ENCODE measurements around the gene KNDC1.
"Not testable (repeated sequence)": the region's sequence is repeated elsewhere in the genome, so short reads cannot be mapped to it uniquely, and the experiment has no call there.

KNDC1 gene

DNA sequence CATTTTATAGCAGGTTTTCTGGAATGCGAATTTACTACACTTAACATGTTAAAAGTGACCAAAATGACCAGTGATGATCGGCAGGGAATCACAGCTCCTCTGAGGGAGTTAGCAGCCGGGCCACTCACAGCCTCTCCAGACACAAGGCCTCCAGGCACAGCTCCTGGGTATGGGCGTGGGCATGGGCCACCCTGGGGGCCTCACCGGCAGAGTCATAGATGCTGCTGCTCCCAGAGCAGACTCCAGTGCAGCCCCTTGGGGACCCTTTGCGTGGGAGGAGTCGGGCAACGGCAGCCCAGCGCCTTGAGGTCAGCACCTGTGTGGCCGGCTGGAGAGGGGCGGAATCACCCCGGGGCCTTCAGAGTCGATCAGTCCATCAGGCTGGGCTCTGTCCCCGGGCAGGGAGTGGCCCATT, 8.6 kb downstream of the KNDC1 start:
- Histone ChIP-seq H3K9ac (ENCODE audit: low read depth, low read length) (no peak overlapping the region), H3K9me3 (ENCODE audit: control insufficient read depth, insufficient read depth, low read length) (no peaks in the 10 kb centered on the region), H3K4me3 (ENCODE audit: low read depth, low read length) (no peak overlapping the region), H3K36me3 (ENCODE audit: control insufficient read depth, insufficient read depth, low read length) (peaks cover 19% of the 10 kb centered on the region), H3K4me1 (ENCODE audit: control insufficient read depth, insufficient read depth, low read length) (no peaks in the 10 kb centered on the region), H3K27me3 (ENCODE audit: control insufficient read depth, insufficient read depth, low read length) (no peaks in the 10 kb centered on the region)

DNA sequence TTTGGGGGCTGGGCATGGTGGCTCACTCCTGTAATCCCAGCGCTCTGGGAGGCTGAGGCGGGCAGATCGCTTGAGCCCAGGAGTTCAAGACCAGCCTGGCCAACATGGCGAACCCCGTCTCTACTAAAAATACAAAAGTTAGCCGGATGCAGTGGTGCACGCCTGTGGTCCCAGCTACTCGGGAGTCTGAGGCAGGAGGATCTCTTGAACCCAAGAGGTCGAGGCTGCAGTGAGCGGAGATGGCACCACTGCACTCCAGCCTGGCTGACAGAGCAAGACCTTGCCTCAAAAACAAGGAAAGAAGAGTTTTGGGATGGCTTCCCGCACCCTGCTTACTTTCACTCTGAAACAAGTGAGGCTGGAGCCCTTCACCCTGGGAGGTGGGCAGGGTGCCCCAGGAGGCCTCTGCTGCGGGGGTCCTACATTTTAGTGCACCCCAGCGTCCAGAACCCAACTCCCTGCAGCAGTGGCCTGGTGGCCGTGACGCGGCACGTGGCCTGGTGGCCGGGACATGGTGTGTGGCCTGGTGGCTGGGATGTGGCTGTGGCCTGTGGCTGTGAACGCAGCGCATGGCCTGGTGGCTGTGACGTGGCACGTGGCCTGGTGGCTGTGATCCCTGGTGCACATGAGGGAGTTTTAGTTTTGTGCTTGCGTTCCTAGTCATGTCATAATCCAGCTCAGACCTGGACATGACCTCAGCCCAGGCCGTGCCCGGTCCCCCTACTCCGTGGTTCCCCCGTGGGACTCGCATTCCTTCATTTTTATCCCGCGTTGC, 9.3 kb downstream of the KNDC1 start:
- no peak overlapping the region for H3K4me3 ChIP-seq (ENCODE audit: low read depth, low read length)
- peaks cover 18% of the 10 kb centered on the region for H3K36me3 ChIP-seq (ENCODE audit: control insufficient read depth, insufficient read depth, low read length)
- H3K9ac ChIP-seq (ENCODE audit: low read depth, low read length) = no peak overlapping the region
- H3K9me3 ChIP-seq (ENCODE audit: control insufficient read depth, insufficient read depth, low read length) = no peaks in the 10 kb centered on the region
- H3K4me1 ChIP-seq (ENCODE audit: control insufficient read depth, insufficient read depth, low read length) = no peaks in the 10 kb centered on the region
- H3K27me3 ChIP-seq (ENCODE audit: control insufficient read depth, insufficient read depth, low read length) = no peaks in the 10 kb centered on the region

DNA sequence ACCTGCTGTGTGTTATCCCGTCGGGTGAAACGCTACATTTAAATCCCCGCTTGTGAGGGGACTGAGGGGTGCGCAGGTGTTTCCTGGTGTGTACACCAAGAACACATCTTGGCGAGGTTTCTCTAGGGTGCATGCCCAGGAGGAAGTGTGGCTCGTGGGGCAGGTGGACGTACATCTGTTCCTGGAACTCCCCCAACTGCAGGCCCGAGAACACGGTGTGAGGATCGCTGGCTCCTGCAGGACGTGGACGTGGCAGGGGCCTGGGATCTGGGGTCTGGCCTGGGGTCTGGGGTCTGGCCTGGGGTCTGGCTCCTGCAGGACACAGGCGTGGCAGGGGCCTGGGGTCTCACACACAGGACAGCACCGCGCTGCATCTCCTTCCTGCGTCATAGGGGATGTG, 10.1 kb downstream of the KNDC1 start:
- Histone ChIP-seq H3K27me3 (ENCODE audit: control insufficient read depth, insufficient read depth, low read length) (no peaks in the 10 kb centered on the region), H3K36me3 (ENCODE audit: control insufficient read depth, insufficient read depth, low read length) (peaks cover 13% of the 10 kb centered on the region), H3K4me3 (ENCODE audit: low read depth, low read length) (no peak overlapping the region), H3K9ac (ENCODE audit: low read depth, low read length) (no peak overlapping the region), H3K4me1 (ENCODE audit: control insufficient read depth, insufficient read depth, low read length) (no peaks in the 10 kb centered on the region), H3K9me3 (ENCODE audit: control insufficient read depth, insufficient read depth, low read length) (no peaks in the 10 kb centered on the region)

DNA sequence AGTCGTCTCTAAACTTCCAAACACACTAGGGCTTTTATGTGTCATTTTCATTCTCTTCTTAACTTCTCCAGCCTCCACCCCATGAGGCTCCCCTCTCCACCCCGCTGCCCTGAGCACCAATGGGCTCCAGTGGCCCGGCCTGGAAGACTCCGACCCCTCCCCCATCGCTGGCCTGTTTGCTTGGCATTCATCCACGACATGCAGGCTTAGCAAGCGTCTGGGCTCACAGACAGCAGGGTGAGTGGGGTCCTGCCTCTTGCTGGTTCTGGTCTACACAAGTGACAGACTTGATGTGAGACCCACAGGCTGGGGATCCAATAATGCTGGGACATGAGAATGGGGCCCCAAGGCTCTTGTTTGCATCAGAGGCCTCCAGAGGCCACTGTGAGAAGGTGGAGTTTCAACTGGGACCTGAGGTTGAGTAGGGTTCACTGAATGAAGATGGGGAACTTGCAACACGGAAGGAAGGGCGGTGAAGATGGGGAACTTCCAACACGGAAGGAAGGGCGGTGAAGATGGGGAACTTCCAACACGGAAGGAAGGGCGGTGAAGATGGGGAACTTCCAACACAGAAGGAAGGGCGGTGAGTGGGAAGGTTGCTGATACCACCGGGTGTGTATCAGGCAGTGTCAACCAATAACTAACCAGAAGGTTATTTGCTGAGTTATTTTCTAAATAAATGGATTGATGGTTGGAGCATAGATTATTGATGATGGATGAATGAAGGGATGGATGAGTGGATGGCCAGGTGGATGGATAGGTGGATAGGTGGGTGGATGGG, 14.0 kb downstream of the KNDC1 start:
- Histone ChIP-seq H3K36me3 (ENCODE audit: control insufficient read depth, insufficient read depth, low read length) (peaks cover 5% of the 10 kb centered on the region), H3K4me1 (ENCODE audit: control insufficient read depth, insufficient read depth, low read length) (no peaks in the 10 kb centered on the region), H3K9me3 (ENCODE audit: control insufficient read depth, insufficient read depth, low read length) (no peaks in the 10 kb centered on the region), H3K4me3 (ENCODE audit: low read depth, low read length) (no peak overlapping the region), H3K27me3 (ENCODE audit: control insufficient read depth, insufficient read depth, low read length) (no peaks in the 10 kb centered on the region), H3K9ac (ENCODE audit: low read depth, low read length) (no peak overlapping the region)

DNA sequence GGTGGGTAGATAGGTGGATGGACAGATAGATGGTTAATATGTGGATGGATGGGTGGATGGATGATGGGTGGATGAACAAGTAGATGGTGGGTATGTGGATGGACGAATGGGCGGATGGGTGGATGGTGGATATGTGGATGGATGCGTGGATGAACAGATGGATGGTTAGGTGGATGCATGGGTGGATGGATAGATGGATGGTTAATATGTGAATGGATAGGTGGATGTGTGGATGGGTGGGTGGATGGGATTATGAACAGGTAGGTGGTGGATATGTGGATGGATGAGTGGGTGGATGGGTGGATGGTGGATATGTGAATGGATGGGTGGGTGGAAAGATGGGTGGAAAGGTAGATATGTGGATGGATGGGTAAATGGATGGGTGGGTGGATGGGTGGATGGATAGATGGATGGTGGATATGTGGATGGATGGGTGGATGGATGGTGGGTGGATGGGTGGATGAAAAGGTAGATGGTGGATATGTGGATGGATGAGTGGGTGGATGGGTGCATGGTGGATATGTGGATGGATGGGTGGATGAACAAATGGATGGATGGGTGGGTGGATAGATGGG, 14.8 kb downstream of the KNDC1 start:
- Histone ChIP-seq H3K4me3 (ENCODE audit: low read depth, low read length) (no peak overlapping the region), H3K9ac (ENCODE audit: low read depth, low read length) (no peak overlapping the region), H3K4me1 (ENCODE audit: control insufficient read depth, insufficient read depth, low read length) (no peaks in the 10 kb centered on the region), H3K36me3 (ENCODE audit: control insufficient read depth, insufficient read depth, low read length) (peaks cover 5% of the 10 kb centered on the region), H3K27me3 (ENCODE audit: control insufficient read depth, insufficient read depth, low read length) (no peaks in the 10 kb centered on the region), H3K9me3 (ENCODE audit: control insufficient read depth, insufficient read depth, low read length) (no peaks in the 10 kb centered on the region)

DNA sequence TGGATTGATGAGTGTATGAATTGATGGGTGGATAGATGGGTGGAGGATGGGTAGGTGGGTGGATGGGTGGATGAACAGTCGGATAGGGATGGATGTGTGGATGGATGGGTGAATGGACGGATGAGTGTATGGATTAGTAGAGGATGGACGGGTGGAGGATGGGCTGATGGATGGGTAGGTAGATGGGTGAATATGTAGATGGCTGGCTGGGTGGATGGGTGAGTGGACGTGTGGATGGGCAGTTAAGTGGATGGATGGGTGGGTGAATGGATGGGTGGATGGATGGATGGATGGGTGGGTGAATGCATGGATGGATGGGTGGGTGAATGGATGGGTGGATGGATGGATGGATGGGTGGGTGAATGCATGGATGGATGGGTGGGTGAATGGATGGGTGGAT, 15.6 kb downstream of the KNDC1 start:
- H3K36me3 ChIP-seq (ENCODE audit: control insufficient read depth, insufficient read depth, low read length); H3K4me3 ChIP-seq (ENCODE audit: low read depth, low read length); H3K9me3 ChIP-seq (ENCODE audit: control insufficient read depth, insufficient read depth, low read length); H3K27me3 ChIP-seq (ENCODE audit: control insufficient read depth, insufficient read depth, low read length); H3K9ac ChIP-seq (ENCODE audit: low read depth, low read length); H3K4me1 ChIP-seq (ENCODE audit: control insufficient read depth, insufficient read depth, low read length): not testable (repeated sequence)

DNA sequence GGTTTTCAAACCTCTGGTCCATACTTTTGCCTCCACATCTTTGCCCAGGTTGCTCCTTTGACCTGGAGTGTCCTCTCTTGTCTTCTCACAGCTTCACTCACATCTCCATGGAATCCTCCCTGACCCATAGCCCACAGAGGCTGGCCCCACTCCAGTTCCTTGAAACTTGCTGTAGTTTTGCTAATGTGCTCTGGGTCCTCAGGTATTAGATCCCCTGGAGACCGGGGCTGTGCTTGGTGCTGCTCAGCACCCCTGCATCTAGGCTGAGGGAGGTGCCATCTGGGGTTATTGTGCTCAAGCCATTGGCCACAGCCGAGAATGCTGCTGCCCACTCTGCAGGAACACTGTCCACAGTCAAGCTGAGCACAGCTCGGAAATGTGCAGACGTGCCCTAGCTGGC, 16.5 kb downstream of the KNDC1 start:
- Histone ChIP-seq H3K4me1 (ENCODE audit: control insufficient read depth, insufficient read depth, low read length) (no peaks in the 10 kb centered on the region), H3K9me3 (ENCODE audit: control insufficient read depth, insufficient read depth, low read length) (no peaks in the 10 kb centered on the region), H3K27me3 (ENCODE audit: control insufficient read depth, insufficient read depth, low read length) (no peaks in the 10 kb centered on the region), H3K36me3 (ENCODE audit: control insufficient read depth, insufficient read depth, low read length) (peaks cover 9% of the 10 kb centered on the region), H3K9ac (ENCODE audit: low read depth, low read length) (no peak overlapping the region), H3K4me3 (ENCODE audit: low read depth, low read length) (no peak overlapping the region)

DNA sequence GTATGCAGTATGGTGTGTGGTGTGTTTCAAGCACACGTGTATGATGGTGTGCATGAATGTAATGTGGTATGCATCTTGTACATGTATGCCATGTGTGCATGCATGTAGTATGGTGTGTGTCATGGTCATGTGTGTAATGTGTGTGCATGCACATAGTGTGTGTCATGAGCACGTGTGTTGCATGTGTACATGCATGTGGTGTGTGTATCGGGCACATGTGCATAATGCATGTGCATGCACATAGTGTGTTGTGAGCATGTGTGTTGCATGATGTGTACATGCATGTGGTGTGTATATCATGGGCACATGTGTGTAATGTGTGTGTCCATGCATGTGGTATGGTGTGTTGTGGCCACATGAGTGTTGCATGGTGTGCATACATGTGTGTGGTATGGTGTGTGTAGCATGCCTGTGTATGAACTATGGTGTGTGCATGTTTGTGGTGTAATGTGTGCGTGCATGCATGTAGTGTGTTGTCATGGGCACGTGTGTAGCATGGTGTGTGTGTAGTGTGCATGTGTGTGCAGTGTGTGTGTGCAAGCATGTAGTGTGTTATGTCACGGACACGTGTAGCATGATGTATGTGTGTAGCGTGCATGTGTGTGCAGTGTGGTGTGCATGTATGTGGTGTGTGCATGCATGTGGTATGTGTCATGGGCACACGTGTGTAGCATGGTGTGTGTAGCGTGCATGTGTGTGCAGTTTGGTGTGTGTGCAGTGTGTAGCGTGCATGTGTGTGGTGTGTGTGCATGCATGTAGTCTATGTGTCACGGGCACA, 17.6 kb downstream of the KNDC1 start:
- Histone ChIP-seq H3K9me3 (ENCODE audit: control insufficient read depth, insufficient read depth, low read length) (no peaks in the 10 kb centered on the region), H3K36me3 (ENCODE audit: control insufficient read depth, insufficient read depth, low read length) (peaks cover 9% of the 10 kb centered on the region), H3K4me1 (ENCODE audit: control insufficient read depth, insufficient read depth, low read length) (no peaks in the 10 kb centered on the region), H3K9ac (ENCODE audit: low read depth, low read length) (no peak overlapping the region), H3K27me3 (ENCODE audit: control insufficient read depth, insufficient read depth, low read length) (no peaks in the 10 kb centered on the region), H3K4me3 (ENCODE audit: low read depth, low read length) (no peak overlapping the region)

DNA sequence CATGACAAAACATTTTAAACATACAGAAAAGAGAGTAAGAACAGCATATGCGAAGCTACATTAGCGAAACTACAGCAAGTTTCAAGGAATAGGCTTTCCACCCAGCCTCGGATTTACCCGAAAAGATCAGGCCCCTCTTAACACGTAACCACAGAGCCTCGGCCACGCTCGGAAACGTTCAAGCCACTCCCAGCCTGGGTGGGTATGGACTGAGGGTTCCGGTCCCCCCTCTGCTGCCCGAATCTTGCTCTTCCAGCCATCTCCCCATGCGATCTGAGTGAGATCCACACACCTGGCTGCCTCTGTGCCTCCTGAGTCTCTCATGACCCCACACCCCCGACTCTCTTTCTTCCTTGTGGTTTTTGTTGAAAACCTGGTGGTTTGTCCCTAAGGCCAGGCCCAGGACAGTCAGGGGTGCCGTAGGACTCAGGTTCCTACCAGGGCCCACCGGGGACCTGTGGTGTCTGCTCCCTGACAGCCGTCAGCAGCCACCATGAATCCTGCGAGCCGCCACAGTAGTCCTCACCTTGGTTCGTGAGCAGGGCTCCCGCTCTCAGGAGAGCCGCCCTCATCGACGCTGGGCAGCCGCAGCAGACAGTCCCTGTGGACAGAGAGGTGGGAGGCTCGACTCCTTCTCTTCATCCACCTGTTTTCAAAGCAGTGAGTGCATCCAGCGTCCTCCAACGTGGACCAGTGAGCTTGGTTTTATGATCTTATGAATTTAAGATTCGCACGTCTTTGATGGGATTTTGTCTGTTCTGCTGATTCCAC, 18.5 kb downstream of the KNDC1 start:
- peaks cover 12% of the 10 kb centered on the region for H3K36me3 ChIP-seq (ENCODE audit: control insufficient read depth, insufficient read depth, low read length)
- H3K4me3 ChIP-seq (ENCODE audit: low read depth, low read length) = no peak overlapping the region
- no peaks in the 10 kb centered on the region for H3K27me3 ChIP-seq (ENCODE audit: control insufficient read depth, insufficient read depth, low read length)
- H3K4me1 ChIP-seq (ENCODE audit: control insufficient read depth, insufficient read depth, low read length) = no peaks in the 10 kb centered on the region
- no peaks in the 10 kb centered on the region for H3K9me3 ChIP-seq (ENCODE audit: control insufficient read depth, insufficient read depth, low read length)
- no peak overlapping the region for H3K9ac ChIP-seq (ENCODE audit: low read depth, low read length)

DNA sequence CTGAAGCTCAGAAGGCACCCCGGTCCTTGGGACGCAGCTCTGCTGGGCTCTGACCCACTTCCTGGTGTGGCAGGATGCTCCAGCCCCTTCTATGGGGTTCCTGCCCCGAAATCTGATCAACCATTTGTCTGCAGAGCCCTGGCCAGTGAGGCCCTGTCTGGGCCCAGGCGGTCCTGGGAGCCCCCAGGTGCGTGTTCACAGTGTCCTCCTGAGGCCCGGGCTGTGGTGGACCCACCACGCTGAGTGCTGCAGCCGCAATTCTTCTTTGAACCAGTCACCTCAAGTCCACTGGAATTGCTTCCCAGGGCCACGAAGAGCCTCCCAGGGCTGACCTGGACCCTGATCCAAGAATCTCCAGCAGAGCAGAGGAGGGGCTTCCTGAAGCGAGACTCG, 19.1 kb downstream of the KNDC1 start:
- H3K9ac ChIP-seq (ENCODE audit: low read depth, low read length) = no peak overlapping the region
- no peaks in the 10 kb centered on the region for H3K4me1 ChIP-seq (ENCODE audit: control insufficient read depth, insufficient read depth, low read length)
- H3K4me3 ChIP-seq (ENCODE audit: low read depth, low read length) = no peak overlapping the region
- H3K9me3 ChIP-seq (ENCODE audit: control insufficient read depth, insufficient read depth, low read length) = no peaks in the 10 kb centered on the region
- peaks cover 17% of the 10 kb centered on the region for H3K36me3 ChIP-seq (ENCODE audit: control insufficient read depth, insufficient read depth, low read length)
- H3K27me3 ChIP-seq (ENCODE audit: control insufficient read depth, insufficient read depth, low read length) = no peaks in the 10 kb centered on the region

DNA sequence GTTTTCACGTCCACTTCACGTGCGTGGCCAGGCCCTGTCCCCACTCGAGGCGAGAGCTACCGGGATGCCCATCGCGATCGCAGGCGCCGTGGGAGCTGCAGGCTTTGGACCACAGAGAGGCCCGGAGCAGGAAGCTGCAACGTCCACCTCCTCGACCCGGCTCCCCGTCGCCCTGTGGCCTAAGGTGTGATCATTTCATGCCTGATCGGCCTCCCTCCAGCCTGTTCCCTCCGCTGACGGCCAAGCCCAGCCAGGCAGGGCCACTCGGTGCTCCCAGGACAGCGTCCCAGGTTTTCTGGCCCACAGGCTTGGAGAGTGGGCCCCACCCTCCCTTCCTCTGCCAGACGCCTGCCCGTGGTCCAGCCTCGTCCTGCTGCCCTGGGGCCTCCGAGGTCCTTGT, 19.6 kb downstream of the KNDC1 start:
- Histone ChIP-seq H3K36me3 (ENCODE audit: control insufficient read depth, insufficient read depth, low read length) (peaks cover 22% of the 10 kb centered on the region), H3K4me3 (ENCODE audit: low read depth, low read length) (no peak overlapping the region), H3K4me1 (ENCODE audit: control insufficient read depth, insufficient read depth, low read length) (no peaks in the 10 kb centered on the region), H3K27me3 (ENCODE audit: control insufficient read depth, insufficient read depth, low read length) (no peaks in the 10 kb centered on the region), H3K9ac (ENCODE audit: low read depth, low read length) (no peak overlapping the region), H3K9me3 (ENCODE audit: control insufficient read depth, insufficient read depth, low read length) (no peaks in the 10 kb centered on the region)
